ENCODE measurements around the gene ZSWIM8.

The ZSWIM8 gene

GRCh38 chr10:73780966-73781365 is 4.4 kb upstream of the ZSWIM8 start:
- Histone ChIP-seq H3K4me3 (ENCODE audit: low read length) (peak overlapping the region; percentile 95), H4K20me1 (ENCODE audit: insufficient read depth, low read length) (no peaks in the 10 kb centered on the region), H3K27me3 (replicated peaks; ENCODE audit: insufficient read depth, low read length) (no peaks in the 10 kb centered on the region), H3K79me2 (ENCODE audit: low read length) (peaks cover 60% of the 10 kb centered on the region), H3F3A (ENCODE audit: insufficient read depth, low read length) (no peaks in the 10 kb centered on the region), H3K9me3 (replicated peaks; ENCODE audit: insufficient read depth, low read length) (no peaks in the 10 kb centered on the region), H3K9me2 (replicated peaks; ENCODE audit: insufficient read depth, low read length) (no peaks in the 10 kb centered on the region), H3K27ac (ENCODE audit: low read length) (no peak overlapping the region), H3K36me3 (replicated peaks; ENCODE audit: insufficient read depth, low read length) (no peaks in the 10 kb centered on the region), H3K9ac (ENCODE audit: low read length) (peak overlapping the region; percentile 82; the same call in 1 of the 2 replicates), H3K4me2 (ENCODE audit: low read depth, low read length) (peak overlapping the region; percentile 96), H2AFZ (ENCODE audit: low read length) (no peak overlapping the region), H3K4me1 (ENCODE audit: low read length) (peaks cover 15% of the 10 kb centered on the region)
- DNase-seq = peak; percentile 49
- TF ChIP-seq EZH2phosphoT487 (IDR thresholded peaks at IDR 0.05; ENCODE audit: low read length) (no peak), EZH2 (optimal IDR thresholded peaks at IDR 0.05; ENCODE audit: low read depth, low read length) (no peak), CTCF (IDR thresholded peaks at IDR 0.05; ENCODE audit: low read length) (no peak)

- no peaks in the 10 kb centered on the region for H3K9me2 ChIP-seq (replicated peaks; ENCODE audit: insufficient read depth, low read length)
- peaks cover 15% of the 10 kb centered on the region for H3K4me1 ChIP-seq (ENCODE audit: low read length)
- H4K20me1 ChIP-seq (ENCODE audit: insufficient read depth, low read length) = no peaks in the 10 kb centered on the region
- H3K79me2 ChIP-seq (ENCODE audit: low read length) = peaks cover 66% of the 10 kb centered on the region
- peak overlapping the region; percentile 96 for H3K4me2 ChIP-seq (ENCODE audit: low read depth, low read length)
- peaks cover 2% of the 10 kb centered on the region for H3F3A ChIP-seq (ENCODE audit: insufficient read depth, low read length)
- H3K27me3 ChIP-seq (replicated peaks; ENCODE audit: insufficient read depth, low read length) = no peaks in the 10 kb centered on the region
- TF ChIP-seq EZH2 (optimal IDR thresholded peaks at IDR 0.05; ENCODE audit: low read depth, low read length) (no peak), EZH2phosphoT487 (IDR thresholded peaks at IDR 0.05; ENCODE audit: low read length) (no peak), CTCF (IDR thresholded peaks at IDR 0.05; ENCODE audit: low read length) (no peak)
- peak overlapping the region; percentile 82; the same call in 1 of the 2 replicates for H3K9ac ChIP-seq (ENCODE audit: low read length)
- no peak for DNase-seq
- H3K36me3 ChIP-seq (replicated peaks; ENCODE audit: insufficient read depth, low read length) = no peaks in the 10 kb centered on the region
- H3K9me3 ChIP-seq (replicated peaks; ENCODE audit: insufficient read depth, low read length) = no peaks in the 10 kb centered on the region
- peak overlapping the region; percentile 95 for H3K4me3 ChIP-seq (ENCODE audit: low read length)
- peak overlapping the region; percentile 47; the same call in 1 of the 2 replicates for H3K27ac ChIP-seq (ENCODE audit: low read length)
- peak overlapping the region; percentile 87 for H2AFZ ChIP-seq (ENCODE audit: low read length)
Observed at GRCh38 chr10:73781548-73781878, 3.9 kb upstream of the ZSWIM8 start.

GRCh38 chr10:73781879-73782748 is 3.3 kb upstream of the ZSWIM8 start, which contains the start of gene CHCHD1:
CHCHD1 (plus strand) TSS chr10:73782048; CDS start chr10:73782076, 28 bp downstream.
- peaks cover 67% of the 10 kb centered on the region for H3K79me2 ChIP-seq (ENCODE audit: low read length)
- no peaks in the 10 kb centered on the region for H3K9me2 ChIP-seq (replicated peaks; ENCODE audit: insufficient read depth, low read length)
- H4K20me1 ChIP-seq (ENCODE audit: insufficient read depth, low read length) = no peaks in the 10 kb centered on the region
- H3K4me1 ChIP-seq (ENCODE audit: low read length) = peaks cover 15% of the 10 kb centered on the region
- peak; percentile 90 for DNase-seq
- H3K9me3 ChIP-seq (replicated peaks; ENCODE audit: insufficient read depth, low read length) = no peaks in the 10 kb centered on the region
- H3K36me3 ChIP-seq (replicated peaks; ENCODE audit: insufficient read depth, low read length) = no peaks in the 10 kb centered on the region
- no peak for TF ChIP-seq EZH2phosphoT487 (IDR thresholded peaks at IDR 0.05; ENCODE audit: low read length)
- no peak for TF ChIP-seq EZH2 (optimal IDR thresholded peaks at IDR 0.05; ENCODE audit: low read depth, low read length)
- no peak for TF ChIP-seq CTCF (IDR thresholded peaks at IDR 0.05; ENCODE audit: low read length)
- peak within 1 kb of the TSS; percentile 82 for H3K9ac ChIP-seq (ENCODE audit: low read length)
- H2AFZ ChIP-seq (ENCODE audit: low read length) = peak within 1 kb of the TSS; percentile 87
- peaks cover 4% of the 10 kb centered on the region for H3F3A ChIP-seq (ENCODE audit: insufficient read depth, low read length)
- H3K27ac ChIP-seq (ENCODE audit: low read length) = peak within 1 kb of the TSS; percentile 47; the same call in 1 of the 2 replicates
- no peaks in the 10 kb centered on the region for H3K27me3 ChIP-seq (replicated peaks; ENCODE audit: insufficient read depth, low read length)
- peak within 1 kb of the TSS; percentile 95 for H3K4me3 ChIP-seq (ENCODE audit: low read length)
- H3K4me2 ChIP-seq (ENCODE audit: low read depth, low read length) = peak within 1 kb of the TSS; percentile 96

Data from MM.1S (cell line).